Body of pancreas (tissue), 4 donors: ENCODE results near the gene TOR1AIP1.

ENCODE experiments used
- POLR2A ChIP-seq, 3 donors: fragments of 450-650 bp; IDR thresholded peaks; one replicate each; pipeline ENCODE4 v1.6.1; 2016; ENCODE audit warnings: antibody characterized with exemption in 3 of 3, mild to moderate bottlenecking in 2 of 3
- TF ChIP-seq, protein P1 (sequence below), 7 experiments: fragments of 450-650 bp in 4 of 7; fragments of 200-600 bp in 3 of 7; sonication (generic) in 3 of 7; IDR thresholded peaks; one replicate each; pipeline ENCODE4 v1.5.1; 2016 to 2019; ENCODE audit warnings: antibody characterized with exemption in 7 of 7

DNA sequence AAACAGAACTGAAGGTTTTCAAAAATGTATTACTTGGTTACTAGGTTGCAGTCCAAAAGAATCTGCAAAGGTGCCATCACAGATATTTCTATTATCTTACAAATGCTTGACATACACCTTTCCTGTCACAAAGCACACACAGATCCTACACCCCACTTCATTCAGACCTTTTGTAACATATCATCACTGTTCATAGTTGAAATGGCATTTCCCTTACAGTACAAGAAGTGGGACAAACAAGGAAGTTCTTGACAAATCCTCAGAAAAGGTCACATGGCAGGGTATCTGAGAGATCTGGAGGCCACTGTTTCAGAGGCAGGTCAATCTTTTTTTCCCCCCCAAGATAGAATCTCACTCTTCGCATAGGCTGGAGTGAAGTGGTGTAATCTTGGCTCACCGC is 25.8 kb upstream of the TOR1AIP1 start:
- TF ChIP-seq, protein P1, sequence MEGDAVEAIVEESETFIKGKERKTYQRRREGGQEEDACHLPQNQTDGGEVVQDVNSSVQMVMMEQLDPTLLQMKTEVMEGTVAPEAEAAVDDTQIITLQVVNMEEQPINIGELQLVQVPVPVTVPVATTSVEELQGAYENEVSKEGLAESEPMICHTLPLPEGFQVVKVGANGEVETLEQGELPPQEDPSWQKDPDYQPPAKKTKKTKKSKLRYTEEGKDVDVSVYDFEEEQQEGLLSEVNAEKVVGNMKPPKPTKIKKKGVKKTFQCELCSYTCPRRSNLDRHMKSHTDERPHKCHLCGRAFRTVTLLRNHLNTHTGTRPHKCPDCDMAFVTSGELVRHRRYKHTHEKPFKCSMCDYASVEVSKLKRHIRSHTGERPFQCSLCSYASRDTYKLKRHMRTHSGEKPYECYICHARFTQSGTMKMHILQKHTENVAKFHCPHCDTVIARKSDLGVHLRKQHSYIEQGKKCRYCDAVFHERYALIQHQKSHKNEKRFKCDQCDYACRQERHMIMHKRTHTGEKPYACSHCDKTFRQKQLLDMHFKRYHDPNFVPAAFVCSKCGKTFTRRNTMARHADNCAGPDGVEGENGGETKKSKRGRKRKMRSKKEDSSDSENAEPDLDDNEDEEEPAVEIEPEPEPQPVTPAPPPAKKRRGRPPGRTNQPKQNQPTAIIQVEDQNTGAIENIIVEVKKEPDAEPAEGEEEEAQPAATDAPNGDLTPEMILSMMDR (IDR thresholded peaks at IDR 0.05): no peak
- TF ChIP-seq POLR2A (IDR thresholded peaks at IDR 0.05): no peak
